HG02870 (cell line): ENCODE data around the gene NNT.
"Not testable (repeated sequence)": the region's sequence is repeated elsewhere in the genome, so short reads cannot be mapped to it uniquely, and the experiment has no call there.

Source experiments
- ATAC-seq: cut with Tn5 transposase; IDR thresholded peaks from one replicate; pipeline ENCODE4 v1.9.1; 2021; ENCODE audit warnings: mild to moderate bottlenecking, moderate library complexity; ENCODE audit not compliant: unreplicated experiment

The NNT gene

GRCh38 chr5:43663916-43664315 is 60.9 kb downstream of the NNT start:
- ATAC-seq: no peak

GRCh38 chr5:43664501-43665040 is 61.6 kb downstream of the NNT start:
- ATAC-seq: no peak

GRCh38 chr5:43665749-43666148 is 62.8 kb downstream of the NNT start:
- ATAC-seq: not testable (repeated sequence)

GRCh38 chr5:43666728-43667127 is 63.7 kb downstream of the NNT start:
- not testable (repeated sequence) for ATAC-seq

GRCh38 chr5:43667379-43667778 is 64.4 kb downstream of the NNT start:
- not testable (repeated sequence) for ATAC-seq

- ATAC-seq: no peak
Observed at GRCh38 chr5:43674536-43674935, 71.6 kb downstream of the NNT start.

GRCh38 chr5:43675357-43675756 is 72.4 kb downstream of the NNT start:
- no peak for ATAC-seq

- ATAC-seq: no peak
Observed at GRCh38 chr5:43676083-43676840, 73.3 kb downstream of the NNT start.

- no peak for ATAC-seq
Observed at GRCh38 chr5:43677253-43677652, 74.3 kb downstream of the NNT start.

GRCh38 chr5:43679214-43679613 is 76.2 kb downstream of the NNT start:
- no peak for ATAC-seq

- no peak for ATAC-seq
Observed at GRCh38 chr5:43680286-43680685, 77.3 kb downstream of the NNT start.

- no peak for ATAC-seq
Observed at GRCh38 chr5:43683884-43684471, 81.0 kb downstream of the NNT start.

GRCh38 chr5:43685252-43685950 is 82.4 kb downstream of the NNT start:
- ATAC-seq: no peak

GRCh38 chr5:43687275-43687674 is 84.3 kb downstream of the NNT start:
- ATAC-seq: no peak

GRCh38 chr5:43691275-43691674 is 88.3 kb downstream of the NNT start:
- no peak for ATAC-seq

- no peak for ATAC-seq
Observed at GRCh38 chr5:43691893-43692292, 88.9 kb downstream of the NNT start.

GRCh38 chr5:43693411-43693810 is 90.4 kb downstream of the NNT start:
- ATAC-seq: no peak

GRCh38 chr5:43694027-43694426 is 91.0 kb downstream of the NNT start:
- no peak for ATAC-seq

- ATAC-seq: not testable (repeated sequence)
Observed at GRCh38 chr5:43696444-43696843, 93.5 kb downstream of the NNT start.

- ATAC-seq: no peak
Observed at GRCh38 chr5:43699910-43700309, 96.9 kb downstream of the NNT start.

- ATAC-seq: no peak
Observed at GRCh38 chr5:43700601-43701000, 97.6 kb downstream of the NNT start.

- ATAC-seq: no peak
Observed at GRCh38 chr5:43701227-43701626, 98.2 kb downstream of the NNT start.
